ENCODE measurements around the gene PNPLA3.
A peak's percentile ranks its signal among the peaks of the same experiment; 100 is the strongest.

The PNPLA3 gene

GRCh38 chr22:43923631-43924464 is at the start of gene PNPLA3:
TSS of gene PNPLA3 (plus strand) at chr22:43923805. CDS start at chr22:43923912, 107 bp downstream.
- peak; percentile 65 for DNase-seq

DNA sequence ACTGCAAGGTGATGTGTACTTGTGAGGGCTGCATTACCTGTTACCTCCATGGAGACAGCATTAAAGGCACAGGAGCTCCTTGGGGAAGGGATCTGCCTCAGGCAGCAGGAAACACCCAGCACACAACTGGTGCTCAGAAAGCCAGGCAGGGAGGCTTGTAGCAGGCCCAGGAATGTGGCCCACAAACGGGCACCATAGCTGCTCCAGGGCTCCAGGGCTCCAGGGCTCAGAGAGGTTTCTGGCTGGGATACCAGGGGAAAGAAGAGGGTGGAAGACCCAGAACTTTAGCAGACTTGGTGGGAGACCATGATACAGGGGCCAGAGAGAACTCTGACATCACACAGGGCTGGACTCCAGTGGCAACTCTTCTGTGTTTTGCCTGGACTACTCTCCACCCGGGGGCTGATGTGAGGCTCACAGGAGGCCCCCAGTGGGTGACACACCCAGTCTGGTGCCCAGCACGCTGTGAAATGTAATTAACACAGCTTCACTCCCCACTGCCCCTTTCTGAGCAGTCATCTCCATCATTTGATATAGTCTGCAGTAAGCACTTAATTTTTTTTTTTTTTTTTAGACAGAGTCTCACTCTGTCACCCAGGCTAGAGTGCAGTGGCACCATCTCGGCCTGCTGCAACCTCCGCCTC is 46.6 kb upstream of the PNPLA3 start:
- DNase-seq, result no peak

DNA sequence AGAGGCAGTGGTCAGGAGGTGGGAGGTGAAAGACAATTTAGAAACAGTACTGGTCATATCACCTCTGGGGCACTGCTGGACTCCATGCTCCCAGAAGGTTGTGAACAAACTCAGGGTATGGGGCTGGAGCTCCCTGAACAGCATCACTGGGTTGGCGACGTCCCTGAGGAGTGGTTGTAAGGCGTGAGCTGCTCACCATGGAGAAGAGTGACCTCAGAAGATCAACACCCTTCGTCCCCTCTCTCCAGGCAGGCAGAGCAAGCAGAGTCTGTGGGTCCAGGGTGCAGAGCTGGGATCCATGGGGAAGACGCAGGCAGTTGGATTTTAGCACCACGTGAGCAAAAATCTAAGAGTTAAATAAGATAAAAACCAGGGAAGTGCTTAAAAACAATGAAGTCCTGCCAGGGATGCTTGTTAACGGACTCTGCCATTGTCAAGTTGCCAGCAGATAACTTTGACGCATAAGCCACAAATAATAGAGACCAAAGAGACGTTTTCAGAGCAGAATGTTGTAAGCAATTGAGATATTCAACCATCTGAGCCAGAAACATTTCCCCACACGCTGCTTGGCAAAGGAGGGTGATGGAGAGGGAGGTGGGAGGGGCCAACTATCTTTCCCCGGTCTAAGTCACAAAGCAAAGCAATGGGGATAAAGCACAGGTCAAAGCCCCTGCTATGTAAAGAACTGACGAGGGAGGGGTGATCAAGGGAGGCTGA is 45.4 kb upstream of the PNPLA3 start:
- no peak for DNase-seq

GRCh38 chr22:43878831-43879550 is 44.6 kb upstream of the PNPLA3 start:
- no peak for DNase-seq

DNA sequence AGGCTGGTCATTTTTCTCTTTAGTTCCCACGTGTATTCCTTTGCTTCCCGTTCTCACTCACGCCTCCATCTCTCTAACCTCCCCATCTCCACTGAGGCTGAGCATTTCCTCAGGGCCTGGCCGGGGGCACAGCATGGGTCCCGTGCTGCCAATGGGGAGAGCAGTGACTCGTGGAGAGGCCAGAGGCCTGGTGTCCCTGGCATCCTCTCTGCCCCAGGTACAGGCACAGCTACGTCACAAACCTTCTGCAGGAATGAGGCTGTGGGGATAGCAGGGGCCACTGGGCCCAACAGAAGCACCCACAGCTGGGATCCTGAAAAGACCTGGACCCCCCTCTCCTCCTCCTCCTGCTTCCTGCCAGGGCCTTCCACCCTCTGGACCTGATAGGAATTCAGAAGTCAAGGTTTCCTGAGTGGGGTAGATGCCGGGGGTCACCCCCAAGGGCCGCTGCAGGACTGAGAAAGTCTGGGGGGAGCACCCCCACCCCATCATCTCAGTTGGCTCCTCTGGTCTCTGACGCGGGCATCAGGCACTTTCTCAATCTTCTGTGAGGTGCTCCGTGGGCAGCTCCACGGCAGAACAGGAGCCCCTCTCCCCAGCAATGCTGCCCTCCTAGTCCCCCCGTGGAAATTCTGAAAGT is 43.6 kb upstream of the PNPLA3 start:
- no peak for DNase-seq

DNA sequence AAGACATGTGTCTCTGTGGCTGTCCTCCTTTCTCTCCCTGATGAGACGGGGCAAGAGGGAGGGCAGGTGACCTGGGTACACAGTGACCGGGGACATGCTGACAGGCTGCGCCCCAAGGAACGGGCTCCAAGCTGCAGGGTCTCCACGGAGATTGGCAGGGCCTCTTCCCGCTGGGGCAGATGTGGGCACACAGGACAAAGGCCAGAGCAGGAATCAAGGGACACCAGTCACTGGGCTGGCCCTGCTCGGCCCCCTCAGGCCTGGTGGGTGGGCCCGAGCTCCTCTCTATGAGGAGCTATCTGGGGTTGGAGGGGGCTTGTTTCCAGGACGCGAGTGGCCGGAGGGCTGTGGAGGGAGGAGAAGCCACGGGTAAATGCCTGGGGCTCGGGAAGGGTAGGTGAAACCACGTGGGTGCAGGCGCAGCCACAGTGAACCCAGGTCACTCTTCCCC is 43.0 kb upstream of the PNPLA3 start:
- no peak for DNase-seq

- no peak for DNase-seq
These were observed 42.2 kb upstream of the PNPLA3 start for GRCh38 chr22:43881091-43882061.

GRCh38 chr22:43882122-43882767 is 41.4 kb upstream of the PNPLA3 start:
- no peak for DNase-seq

DNA sequence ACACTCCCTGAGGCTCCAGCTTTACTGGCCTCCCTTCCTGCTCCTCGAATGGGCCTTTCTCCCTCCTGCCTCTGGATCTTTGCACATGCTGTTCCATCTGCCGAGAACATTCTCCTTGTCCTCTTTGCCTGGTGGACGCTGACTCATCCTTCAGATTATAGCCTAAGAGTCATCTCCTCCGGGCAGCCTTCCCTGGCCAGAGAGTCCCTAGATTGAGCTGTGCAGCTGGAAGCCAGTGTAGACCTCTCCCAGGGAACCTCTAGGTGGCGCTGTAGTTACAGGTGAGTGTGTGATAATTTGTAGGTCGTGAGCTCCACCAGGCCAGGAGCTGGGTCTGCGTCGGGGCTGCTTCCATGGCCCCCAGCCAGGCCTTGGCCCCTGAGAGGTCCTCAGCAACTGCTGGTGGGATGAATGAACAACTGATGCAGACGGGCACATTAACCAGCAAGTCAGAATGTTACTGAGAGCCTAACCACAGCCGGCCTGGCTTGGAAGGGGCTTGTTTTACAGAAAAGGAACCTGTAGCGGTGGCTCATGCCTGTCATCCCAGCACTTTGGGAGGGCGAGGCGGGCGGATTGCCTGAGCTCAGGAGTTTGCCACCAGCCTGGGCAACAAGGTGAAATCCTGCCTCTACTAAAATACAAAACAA is 40.5 kb upstream of the PNPLA3 start:
- peak; percentile 20 for DNase-seq

DNA sequence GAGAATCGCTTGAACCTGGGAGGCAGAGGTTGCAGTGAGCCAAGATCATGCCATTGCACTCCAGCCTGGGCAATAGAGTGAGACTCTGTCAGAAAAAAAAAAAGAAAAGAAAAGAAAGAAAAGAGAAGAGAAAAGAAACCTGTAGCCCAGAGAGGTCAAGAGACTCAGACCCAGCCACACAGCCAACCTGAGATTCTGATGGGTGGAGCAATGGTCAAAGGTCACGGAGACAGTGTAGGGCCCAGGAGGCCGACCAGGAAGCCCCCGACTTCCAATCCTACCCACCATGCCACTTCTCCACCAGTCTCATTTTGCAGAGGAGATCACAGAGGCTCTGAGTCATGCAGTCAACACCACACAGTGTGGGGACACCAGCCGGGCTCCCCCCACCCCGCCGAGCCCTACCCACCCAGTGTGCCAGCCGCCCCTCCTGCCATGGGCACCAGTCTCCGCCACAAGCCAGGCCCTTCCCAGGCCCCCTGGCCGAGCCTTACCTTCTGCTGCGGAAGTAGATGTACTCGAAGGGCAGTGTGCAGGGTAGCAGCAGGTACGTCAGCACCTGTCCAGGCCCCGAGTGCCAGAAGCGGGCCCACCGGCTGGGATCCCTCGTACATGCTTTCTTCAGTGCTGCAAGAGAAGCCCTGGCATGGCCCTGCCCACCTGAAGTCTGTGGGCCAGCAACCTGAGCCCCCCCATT is 39.7 kb upstream of the PNPLA3 start:
- DNase-seq, result no peak

GRCh38 chr22:43884600-43885318 is 38.8 kb upstream of the PNPLA3 start:
- no peak for DNase-seq

- DNase-seq, result no peak
These were observed 38.3 kb upstream of the PNPLA3 start for GRCh38 chr22:43885319-43885671.

DNA sequence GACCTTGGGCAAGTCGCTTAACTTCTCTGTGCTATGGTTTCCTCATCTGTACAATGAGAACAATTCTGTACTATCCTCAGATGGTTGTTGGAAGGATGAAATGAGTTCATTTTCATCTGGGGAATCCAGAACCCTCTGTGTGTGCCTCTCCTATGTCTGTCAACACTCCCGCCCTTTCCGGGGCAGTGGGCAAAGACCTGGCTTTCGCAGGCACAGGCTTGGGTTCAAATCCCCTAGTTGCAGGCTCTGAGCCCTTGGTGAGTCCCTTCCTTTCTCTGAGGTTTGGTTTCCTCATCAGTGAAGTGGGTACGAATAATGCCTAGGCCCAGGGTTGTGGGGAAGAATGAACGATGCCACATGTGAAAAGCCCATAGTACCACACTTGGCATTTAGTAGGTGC is 37.8 kb upstream of the PNPLA3 start:
- no peak for DNase-seq

GRCh38 chr22:43886231-43886630 is 37.4 kb upstream of the PNPLA3 start:
- DNase-seq, result no peak

DNA sequence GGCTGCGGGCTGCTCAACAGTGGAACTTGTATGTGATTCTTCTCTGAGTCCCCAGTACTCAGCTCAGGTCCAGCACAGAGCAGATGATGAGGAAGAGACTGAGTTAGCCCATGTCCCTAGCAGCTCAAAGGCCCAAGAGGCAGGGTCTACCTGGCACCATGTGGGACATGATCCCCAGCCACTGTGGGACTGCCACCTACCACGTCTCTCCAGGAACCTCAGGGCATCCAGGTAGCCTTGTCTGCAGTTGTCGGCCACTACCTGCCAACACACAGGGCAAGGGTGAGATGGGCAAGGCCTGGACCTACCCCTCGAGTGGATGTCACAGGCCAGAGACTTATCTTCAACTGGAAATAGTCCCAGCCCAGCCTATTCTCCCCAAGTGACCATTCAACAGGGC is 36.2 kb upstream of the PNPLA3 start:
- no peak for DNase-seq

- DNase-seq, result no peak
These were observed 34.9 kb upstream of the PNPLA3 start for GRCh38 chr22:43888740-43889139.

GRCh38 chr22:43889201-43889859 is 34.3 kb upstream of the PNPLA3 start:
- DNase-seq, result no peak

- DNase-seq, result no peak
These were observed 33.7 kb upstream of the PNPLA3 start for GRCh38 chr22:43889860-43890253.

Data from NCI-H524 treated with DMSO at 0.1 percent for 48 hours (cell line).